Gastrocnemius medialis (tissue), 4 donors: Measurements from ENCODE around the gene DSCAML1. TPM values are rescaled to one million over a fixed set of nuclear protein-coding genes. Genes with fewer than 3 reads are reported as not detected.

Experiments used
- ATAC-seq, 2 donors: fragments of 150-250 bp; one replicate each; pipeline ENCODE4 v1.9.1; 2016
- DNase-seq, 2 donors: peaks; one replicate each; pipeline ENCODE4 v3.0.0-alpha.2; 2019
- H3K27ac ChIP-seq, 4 donors: fragments of 200-600 bp; sonication (generic); 1 replicate in 1 of 4; 2 replicates in 3 of 4; pipeline ENCODE4 v1.5.1; 2016 to 2018; ENCODE audit warnings: mild to moderate bottlenecking in 2 of 4, moderate library complexity in 1 of 4
- H3K27me3 ChIP-seq, 3 donors: fragments of 200-600 bp; sonication (generic) in 2 of 3; 1 replicate in 1 of 3; 2 replicates in 2 of 3; pipeline versions ENCODE4 v1.5.1 to v1.6.0; 2016 to 2019; ENCODE audit warnings: mild to moderate bottlenecking in 1 of 3, moderate library complexity in 1 of 3
- H3K36me3 ChIP-seq, 2 donors: fragments of 200-600 bp; sonication (generic) in 1 of 2; one replicate each; pipeline ENCODE4 v1.5.1; 2017 to 2018
- H3K4me1 ChIP-seq, 2 donors: fragments of 200-600 bp; sonication (generic) in 1 of 2; one replicate each; pipeline ENCODE4 v1.5.1; 2016 to 2017; ENCODE audit warnings: mild to moderate bottlenecking in 2 of 2
- H3K4me3 ChIP-seq, 4 donors: fragments of 200-600 bp; sonication (generic) in 3 of 4; 1 replicate in 1 of 4; 2 replicates in 3 of 4; pipeline ENCODE4 v1.5.1; 2016 to 2019; ENCODE audit warnings: mild to moderate bottlenecking in 2 of 4
- H3K9me3 ChIP-seq, 3 donors: fragments of 200-600 bp; sonication (generic) in 2 of 3; 1 replicate in 1 of 3; 2 replicates in 2 of 3; pipeline ENCODE4 v1.5.1; 2016 to 2019
- CTCF ChIP-seq, 5 experiments: fragments of 450-650 bp in 3 of 5; fragments of 200-600 bp in 2 of 5; sonication (generic) in 2 of 5; IDR thresholded peaks in 4 of 5; conservative IDR thresholded peaks in 1 of 5; 1 replicate in 4 of 5; 2 replicates in 1 of 5; pipeline ENCODE4 v1.5.1; 2016 to 2019; ENCODE audit warnings: antibody characterized with exemption in 5 of 5, mild to moderate bottlenecking in 3 of 5, moderate library complexity in 3 of 5
- POLR2A ChIP-seq, 2 donors: fragments of 450-650 bp; IDR thresholded peaks; one replicate each; pipeline ENCODE4 v1.6.1; 2017; ENCODE audit warnings: antibody characterized with exemption in 2 of 2, mild to moderate bottlenecking in 2 of 2, moderate library complexity in 2 of 2
- in situ Hi-C, 4 donors: fragments of 200-750 bp; cut with MboI; loops; one replicate each; pipeline versions ENCODE4 v1.15.0 to v1.8.0; 2017; ENCODE audit warnings: low sequenced_read_pairs in 4 of 4
- intact Hi-C: fragments of 100-400 bp; cut with DNase I; formaldehyde crosslinking; loops from one replicate; pipeline ENCODE4 v1.15.1; 2023; ENCODE audit warnings: low total_unique reads
- total RNA-seq, 4 donors: library from RNA; depleted of rRNA; stranded (reverse); fragments of >200 nt; gene quantifications; one replicate each; pipeline versions ENCODE4 v1.1.0 to v1.2.3, GENCODE V29; 2016

Gene DSCAML1
- total RNA-seq, 4 donors from 2014 or later = 0.05 to 0.15 (median 0.07) TPM

GRCh38 chr11:117434481-117434880 is 362.5 kb downstream of the DSCAML1 start:
- Histone ChIP-seq H3K27me3 (no peaks in the 10 kb centered on the region), H3K4me1 (no peaks in the 10 kb centered on the region), H3K9me3 (no peaks in the 10 kb centered on the region), H3K4me3 (no peak overlapping the region), H3K27ac (no peak overlapping the region), H3K36me3 (no peaks in the 10 kb centered on the region)
- ATAC-seq (no peak), DNase-seq (no peak)
- in situ Hi-C loops = loop anchor here in 1 of 4 donors (25.0 kb wide), 1 partner anchor 628 kb away; no protein-coding TSS in a partner anchor
- TF ChIP-seq POLR2A (IDR thresholded peaks at IDR 0.05) (no peak), CTCF (IDR thresholded peaks at IDR 0.05 in 4 of 5, conservative IDR thresholded peaks at IDR 0.05 in 1 of 5) (no peak)
- intact Hi-C loops = no loop called here

- Histone ChIP-seq H3K27me3 (no peaks in the 10 kb centered on the region), H3K27ac (no peak overlapping the region), H3K4me3 (no peak overlapping the region), H3K36me3 (no peaks in the 10 kb centered on the region), H3K4me1 (no peaks in the 10 kb centered on the region), H3K9me3 (no peaks in the 10 kb centered on the region)
- TF ChIP-seq CTCF (IDR thresholded peaks at IDR 0.05 in 4 of 5, conservative IDR thresholded peaks at IDR 0.05 in 1 of 5) = no peak
- no peak for TF ChIP-seq POLR2A (IDR thresholded peaks at IDR 0.05)
- in situ Hi-C loops = loop anchor here in 1 of 4 donors (25.0 kb wide), 1 partner anchor 629 kb away; no protein-coding TSS in a partner anchor
- intact Hi-C loops = no loop called here
- ATAC-seq = no peak
- DNase-seq = no peak
Observed at GRCh38 chr11:117433717-117434116, 363.3 kb downstream of the DSCAML1 start.

- Histone ChIP-seq H3K36me3 (no peaks in the 10 kb centered on the region), H3K27me3 (no peaks in the 10 kb centered on the region), H3K4me1 (no peaks in the 10 kb centered on the region), H3K9me3 (no peaks in the 10 kb centered on the region), H3K27ac (no peak overlapping the region), H3K4me3 (no peak overlapping the region)
- intact Hi-C loops = no loop called here
- no peak for ATAC-seq
- in situ Hi-C loops = loop anchor here in 1 of 4 donors (25.0 kb wide), 1 partner anchor 631 kb away; no protein-coding TSS in a partner anchor
- no peak for DNase-seq
- TF ChIP-seq CTCF (IDR thresholded peaks at IDR 0.05 in 4 of 5, conservative IDR thresholded peaks at IDR 0.05 in 1 of 5) (no peak), POLR2A (IDR thresholded peaks at IDR 0.05) (no peak)
Observed at GRCh38 chr11:117431436-117431835, 365.6 kb downstream of the DSCAML1 start.

- Histone ChIP-seq H3K36me3 (no peaks in the 10 kb centered on the region), H3K9me3 (no peaks in the 10 kb centered on the region), H3K4me3 (no peak overlapping the region), H3K27ac (no peak overlapping the region), H3K27me3 (no peaks in the 10 kb centered on the region), H3K4me1 (no peaks in the 10 kb centered on the region)
- no peak for TF ChIP-seq CTCF (IDR thresholded peaks at IDR 0.05 in 4 of 5, conservative IDR thresholded peaks at IDR 0.05 in 1 of 5)
- TF ChIP-seq POLR2A (IDR thresholded peaks at IDR 0.05) = no peak
- DNase-seq (no peak), ATAC-seq (no peak)
- in situ Hi-C loops (loop anchor here in 1 of 4 donors (25.0 kb wide), 1 partner anchor 632 kb away; no protein-coding TSS in a partner anchor), intact Hi-C loops (no loop called here)
Observed at GRCh38 chr11:117430293-117430955, 366.6 kb downstream of the DSCAML1 start.
